ENCODE data around the gene GSAP. TPM values are rescaled to one million over a fixed set of nuclear protein-coding genes. Genes with fewer than 3 reads are reported as not detected.

GSAP gene
- total RNA-seq, 1 donor from 2014 or later, result 10.4 TPM

- intact Hi-C loops (cut with micrococcal nuclease), result loop anchor here (1.0 to 5.0 kb wide), 4 partner anchors 85 to 209 kb away; partner anchors contain the start of genes CCDC146, FGL2 and PTPN12
Measured at GRCh38 chr7:77331938-77332695, 84.0 kb downstream of the GSAP start.

- intact Hi-C loops (cut with micrococcal nuclease), result loop anchor here (1.0 to 5.0 kb wide), 5 partner anchors 21 to 208 kb away; partner anchors contain the start of genes CCDC146, FGL2 and PTPN12
Measured at GRCh38 chr7:77330169-77330882, 85.8 kb downstream of the GSAP start.

- intact Hi-C loops (cut with micrococcal nuclease), result loop anchor here (1.0 to 5.0 kb wide), 5 partner anchors 22 to 208 kb away; partner anchors contain the start of genes CCDC146, FGL2 and PTPN12
Measured at GRCh38 chr7:77329466-77330168, 86.5 kb downstream of the GSAP start.

- intact Hi-C loops (cut with micrococcal nuclease), result no loop called here
Measured at GRCh38 chr7:77328669-77329068, 87.5 kb downstream of the GSAP start.

- intact Hi-C loops (cut with micrococcal nuclease), result no loop called here
Measured at GRCh38 chr7:77327932-77328628, 88.1 kb downstream of the GSAP start.

- intact Hi-C loops (cut with micrococcal nuclease), result no loop called here
Measured at GRCh38 chr7:77327067-77327931, 88.8 kb downstream of the GSAP start.

GRCh38 chr7:77326131-77326530 is 90.0 kb downstream of the GSAP start:
- intact Hi-C loops (cut with micrococcal nuclease), result no loop called here

GRCh38 chr7:77321300-77321699 is 94.8 kb downstream of the GSAP start:
- intact Hi-C loops (cut with micrococcal nuclease), result no loop called here

GRCh38 chr7:77320714-77321113 is 95.4 kb downstream of the GSAP start:
- intact Hi-C loops (cut with micrococcal nuclease), result no loop called here

- intact Hi-C loops (cut with micrococcal nuclease), result no loop called here
Measured at GRCh38 chr7:77320137-77320536, 96.0 kb downstream of the GSAP start.

- intact Hi-C loops (cut with micrococcal nuclease), result no loop called here
Measured at GRCh38 chr7:77318019-77318418, 98.1 kb downstream of the GSAP start.

- intact Hi-C loops (cut with micrococcal nuclease), result no loop called here
Measured at GRCh38 chr7:77316219-77316978, 99.8 kb downstream of the GSAP start.

- intact Hi-C loops (cut with micrococcal nuclease), result no loop called here
Measured at GRCh38 chr7:77315182-77315591, 101.0 kb downstream of the GSAP start.

- intact Hi-C loops (cut with micrococcal nuclease), result no loop called here
Measured at GRCh38 chr7:77313876-77314480, 102.2 kb downstream of the GSAP start.

GRCh38 chr7:77313085-77313484 is 103.1 kb downstream of the GSAP start:
- intact Hi-C loops (cut with micrococcal nuclease), result no loop called here

- intact Hi-C loops (cut with micrococcal nuclease), result no loop called here
Measured at GRCh38 chr7:77310982-77311381, 105.2 kb downstream of the GSAP start.

GRCh38 chr7:77309714-77310220 is 106.4 kb downstream of the GSAP start:
- intact Hi-C loops (cut with micrococcal nuclease), result no loop called here

GRCh38 chr7:77308792-77309191 is 107.4 kb downstream of the GSAP start:
- intact Hi-C loops (cut with micrococcal nuclease), result no loop called here

Data from T-helper 1 cell treated with Interleukin-12 subunit alpha and Interleukin-12 subunit beta and Interleukin-4 antibody, amounts not matched to agents 30 ng/mL and 1 ng/mL, for 36 hours (primary cell).